HepG2 (cell line): ENCODE data around the gene ASXL1. TPM values are rescaled to one million over a fixed set of nuclear protein-coding genes. Genes with fewer than 3 reads are reported as not detected.

ENCODE experiments used
- AGO2 ChIP-seq: fragments of 200-400 bp; formaldehyde crosslinking; optimal IDR thresholded peaks from 2 replicates; pipeline ENCODE3; 2017; ENCODE audit warnings: mild to moderate bottlenecking, low read depth, low read length, moderate library complexity
- BORCS8-MEF2B ChIP-seq: sonication (generic); formaldehyde crosslinking; IDR thresholded peaks from 2 replicates; pipeline ENCODE4 v1.8.0; 2022; ENCODE audit warnings: mild to moderate bottlenecking, missing genetic modification reagents
- HES4 ChIP-seq: sonication (generic); formaldehyde crosslinking; IDR thresholded peaks from 2 replicates; pipeline ENCODE4 v1.9.0; 2021; ENCODE audit warnings: mild to moderate bottlenecking, missing genetic modification reagents, borderline replicate concordance
- IKZF4 ChIP-seq: sonication (generic); formaldehyde crosslinking; IDR thresholded peaks from 2 replicates; pipeline ENCODE4 v1.5.1; 2020; ENCODE audit warnings: borderline replicate concordance, mild to moderate bottlenecking, low read depth, missing genetic modification reagents; ENCODE audit errors: not compliant biosample characterization
- IRF2 ChIP-seq: IDR thresholded peaks from 2 replicates; pipeline ENCODE4 v1.6.1; 2018; ENCODE audit warnings: missing genetic modification reagents, missing compliant biosample characterization
- KLF12 ChIP-seq: sonication (generic); formaldehyde crosslinking; IDR thresholded peaks from 2 replicates; pipeline ENCODE4 v1.4.0; 2020; ENCODE audit warnings: missing genetic modification reagents, borderline replicate concordance
- MAZ ChIP-seq, 2 experiments: sonication (generic) in 1 of 2; formaldehyde crosslinking in 1 of 2; IDR thresholded peaks; 2 replicates each; pipeline versions ENCODE4 v1.5.0 to v1.6.1; 2012 to 2020; ENCODE audit warnings: low read depth in 2 of 2, mild to moderate bottlenecking in 2 of 2, borderline replicate concordance in 1 of 2, improper control_type of control experiment in 1 of 2, low read length in 1 of 2, missing genetic modification reagents in 1 of 2, moderate library complexity in 1 of 2
- MXD4 ChIP-seq: IDR thresholded peaks from 2 replicates; pipeline ENCODE4 v1.6.1; 2016; ENCODE audit warnings: mild to moderate bottlenecking, missing biosample characterization, missing genetic modification reagents
- NFIC ChIP-seq: IDR thresholded peaks from 2 replicates; pipeline ENCODE4 v1.6.1; 2012; ENCODE audit warnings: mild to moderate bottlenecking, low read length, inconsistent platforms
- NFYB ChIP-seq: sonication (generic); formaldehyde crosslinking; IDR thresholded peaks from 2 replicates; pipeline ENCODE4 v1.4.0; 2020; ENCODE audit warnings: missing genetic modification reagents
- SOX5 ChIP-seq: IDR thresholded peaks from 2 replicates; pipeline ENCODE4 v1.6.1; 2016; ENCODE audit warnings: borderline replicate concordance
- ZBTB4 ChIP-seq: sonication (generic); formaldehyde crosslinking; IDR thresholded peaks from 2 replicates; pipeline ENCODE4 v1.4.0; 2020; ENCODE audit warnings: missing genetic modification reagents, mild to moderate bottlenecking, borderline replicate concordance
- ZBTB7B ChIP-seq: sonication (generic); formaldehyde crosslinking; IDR thresholded peaks from 2 replicates; pipeline ENCODE4 v1.4.0; 2020; ENCODE audit warnings: missing genetic modification reagents
- ZFP91 ChIP-seq: sonication (generic); formaldehyde crosslinking; IDR thresholded peaks from 2 replicates; pipeline ENCODE4 v1.9.0; 2022; ENCODE audit warnings: missing genetic modification reagents, mild to moderate bottlenecking, borderline replicate concordance
- ZFY ChIP-seq: sonication (generic); formaldehyde crosslinking; IDR thresholded peaks from 2 replicates; pipeline ENCODE4 v1.4.0; 2020; ENCODE audit warnings: missing genetic modification reagents
- ZNF143 ChIP-seq: sonication (generic); formaldehyde crosslinking; IDR thresholded peaks from 2 replicates; pipeline ENCODE4 v1.4.0; 2020; ENCODE audit warnings: missing genetic modification reagents
- ZNF276 ChIP-seq: sonication (generic); formaldehyde crosslinking; IDR thresholded peaks from 2 replicates; pipeline ENCODE4 v1.4.0; 2020; ENCODE audit warnings: mild to moderate bottlenecking, low read depth, missing genetic modification reagents
- ZNF451 ChIP-seq: sonication (generic); formaldehyde crosslinking; IDR thresholded peaks from 2 replicates; pipeline ENCODE4 v1.5.0; 2020; ENCODE audit warnings: mild to moderate bottlenecking, missing genetic modification reagents
- ZNF7 ChIP-seq: IDR thresholded peaks from 2 replicates; pipeline ENCODE4 v1.6.1; 2016; ENCODE audit warnings: missing biosample characterization, missing genetic modification reagents
- ZNF773 ChIP-seq: sonication (generic); formaldehyde crosslinking; IDR thresholded peaks from 2 replicates; pipeline ENCODE4 v1.4.0; 2020; ENCODE audit warnings: missing genetic modification reagents, borderline replicate concordance
- ZSCAN5A ChIP-seq: sonication (generic); formaldehyde crosslinking; IDR thresholded peaks from 2 replicates; pipeline ENCODE4 v1.8.0; 2022; ENCODE audit warnings: mild to moderate bottlenecking, missing genetic modification reagents, borderline replicate concordance
- polyA plus RNA-seq, 8 experiments: library from polyadenylated mRNA; depleted of rRNA in 3 of 8; stranded (reverse) in 7 of 8; unstranded in 1 of 8; fragments of >200 nt; fragmentation: Illumina TruSeq in 4 of 8; extraction: Trizol in 4 of 8; gene quantifications; 2 replicates each; pipeline versions ENCODE4 v1.2.1 to v1.2.3, GENCODE V29; 2011 to 2016; ENCODE audit warnings: low read depth in 4 of 8, missing spikeins in 1 of 8, mixed read lengths in 1 of 8; ENCODE audit not compliant: insufficient read depth in 1 of 8
- total RNA-seq, 5 experiments: library from RNA; depleted of rRNA; stranded (reverse); fragments of >200 nt; fragmentation: Illumina TruSeq; extraction: Trizol; gene quantifications; 2 replicates each; pipeline ENCODE4 v1.2.3, GENCODE V29; 2016; ENCODE audit warnings: low read depth in 1 of 5

ASXL1 gene
- total and polyA plus RNA-seq, 2 of the 13 experiments (the other 11 are each of a cell fraction or from before 2014, with no cell fraction given) = 62.1 to 74.8 TPM

- no peak for TF ChIP-seq ZFP91
- TF ChIP-seq NFIC = no peak
- TF ChIP-seq ZNF773 (CRISPR knock-in tag) = no peak
- TF ChIP-seq ZFY (CRISPR knock-in tag) = peak; percentile 46
- TF ChIP-seq BORCS8-MEF2B (CRISPR knock-in tag) = no peak
- no peak for TF ChIP-seq NFYB (CRISPR knock-in tag)
- peak; percentile 2 for TF ChIP-seq AGO2
- TF ChIP-seq ZSCAN5A (CRISPR knock-in tag) = no peak
- no peak for TF ChIP-seq IKZF4 (CRISPR knock-in tag)
- TF ChIP-seq MAZ (IDR thresholded peaks at IDR 0.05; ENCODE audit: borderline replicate concordance, low read depth, low read length) = no peak; the same call in 1 of the 2 replicates
- TF ChIP-seq MAZ (CRISPR knock-in tag; IDR thresholded peaks at IDR 0.05; ENCODE audit: low read depth) = peak; percentile 66; the same call in 1 of the 2 replicates
- TF ChIP-seq ZNF143 (CRISPR knock-in tag) = no peak
- no peak for TF ChIP-seq ZBTB4 (CRISPR knock-in tag)
- TF ChIP-seq KLF12 (CRISPR knock-in tag) = no peak
- TF ChIP-seq HES4 (CRISPR knock-in tag) = peak; percentile 35; the same call in 1 of the 2 replicates
- no peak for TF ChIP-seq IRF2 (CRISPR knock-in tag)
- TF ChIP-seq ZNF7 (CRISPR knock-in tag) = no peak
- TF ChIP-seq ZBTB7B (CRISPR knock-in tag) = no peak; the same call in 1 of the 2 replicates
- TF ChIP-seq SOX5 (CRISPR knock-in tag) = no peak
- TF ChIP-seq MXD4 (CRISPR knock-in tag) = no peak; the same call in 1 of the 2 replicates
- 0 out of 2 replicates have a peak, but pooled peaks have one; percentile 38 for TF ChIP-seq ZNF451 (CRISPR knock-in tag)
- TF ChIP-seq ZNF276 (CRISPR knock-in tag) = no peak
Observed at GRCh38 chr20:32484225-32484957, 126.3 kb downstream of the ASXL1 start (continued).
